Measurements from ENCODE around the gene FNDC11.

The FNDC11 gene

GRCh38 chr20:63525971-63526370, 28.0 kb upstream of the FNDC11 start:
- no peak for DNase-seq (ENCODE audit: low spot score)

- no peak for DNase-seq (ENCODE audit: low spot score)
Measured at GRCh38 chr20:63527184-63527583, 26.8 kb upstream of the FNDC11 start.

GRCh38 chr20:63529180-63529860, 24.6 kb upstream of the FNDC11 start:
- DNase-seq (ENCODE audit: low spot score), result no peak

- DNase-seq (ENCODE audit: low spot score), result no peak
Measured at GRCh38 chr20:63529861-63530787, 23.8 kb upstream of the FNDC11 start.

GRCh38 chr20:63530788-63531160, 23.2 kb upstream of the FNDC11 start:
- no peak for DNase-seq (ENCODE audit: low spot score)

- no peak for DNase-seq (ENCODE audit: low spot score)
Measured at GRCh38 chr20:63531686-63532448, 22.1 kb upstream of the FNDC11 start.

- no peak for DNase-seq (ENCODE audit: low spot score)
Measured at GRCh38 chr20:63532449-63532971, 21.4 kb upstream of the FNDC11 start.

- no peak for DNase-seq (ENCODE audit: low spot score)
Measured at GRCh38 chr20:63533388-63533787, 20.6 kb upstream of the FNDC11 start.

GRCh38 chr20:63533871-63534393, 20.0 kb upstream of the FNDC11 start:
- no peak for DNase-seq (ENCODE audit: low spot score)

GRCh38 chr20:63534427-63534830, 19.5 kb upstream of the FNDC11 start:
- DNase-seq (ENCODE audit: low spot score), result no peak

GRCh38 chr20:63534831-63535651, 18.9 kb upstream of the FNDC11 start:
- DNase-seq (ENCODE audit: low spot score), result no peak

GRCh38 chr20:63536241-63536977, 17.6 kb upstream of the FNDC11 start:
- DNase-seq (ENCODE audit: low spot score), result no peak

- peak; percentile 73 for DNase-seq (ENCODE audit: low spot score)
Measured at GRCh38 chr20:63536997-63537524, 16.9 kb upstream of the FNDC11 start, which contains the start of gene PTK6. Gene PTK6 (minus strand): TSS chr20:63537376. CDS start chr20:63537314, 62 bp downstream.

GRCh38 chr20:63537525-63538203, 16.3 kb upstream of the FNDC11 start:
- peak; percentile 98 for DNase-seq (ENCODE audit: low spot score)

GRCh38 chr20:63538204-63539091, 15.5 kb upstream of the FNDC11 start:
- no peak for DNase-seq (ENCODE audit: low spot score)

- DNase-seq (ENCODE audit: low spot score), result no peak
Measured at GRCh38 chr20:63539092-63539430, 14.9 kb upstream of the FNDC11 start.

- DNase-seq (ENCODE audit: low spot score), result no peak
Measured at GRCh38 chr20:63539441-63540370, 14.3 kb upstream of the FNDC11 start.

All from germinal center (tissue), 1 donor.